ENCODE results near the gene EVI2B. TPM values are rescaled to one million over a fixed set of nuclear protein-coding genes. Genes with fewer than 3 reads are reported as not detected.
"Not testable (repeated sequence)": the region's sequence is repeated elsewhere in the genome, so short reads cannot be mapped to it uniquely, and the experiment has no call there.

The EVI2B gene
- total and polyA plus RNA-seq, 2 donors: 2.6 to 7.6 TPM

- H3K27ac ChIP-seq (ENCODE audit: low read depth): no peak overlapping the region
- no peaks in the 10 kb centered on the region for H3K4me1 ChIP-seq (ENCODE audit: insufficient read depth)
- H3K36me3 ChIP-seq (ENCODE audit: insufficient read depth): no peaks in the 10 kb centered on the region
- no peak for DNase-seq (ENCODE audit: extremely low spot score)
- no peak overlapping the region for H3K4me3 ChIP-seq (ENCODE audit: low read depth, low read length)
These were observed 41.1 kb downstream of the EVI2B start for GRCh38 chr17:31272803-31273202.

GRCh38 chr17:31272236-31272635 is 41.6 kb downstream of the EVI2B start:
- WGBS: 96% methylated on average over 1 of the region's 1 CpG
- Histone ChIP-seq H3K4me3 (ENCODE audit: low read depth, low read length) (no peak overlapping the region), H3K36me3 (ENCODE audit: insufficient read depth) (no peaks in the 10 kb centered on the region), H3K27ac (ENCODE audit: low read depth) (no peak overlapping the region), H3K4me1 (ENCODE audit: insufficient read depth) (no peaks in the 10 kb centered on the region)
- no peak for DNase-seq (ENCODE audit: extremely low spot score)

- WGBS: 20% methylated on average over 1 of the region's 1 CpG
- H3K27ac ChIP-seq (ENCODE audit: low read depth): no peak overlapping the region
- DNase-seq (ENCODE audit: extremely low spot score): no peak
These were observed 44.3 kb downstream of the EVI2B start for GRCh38 chr17:31269578-31269983.

GRCh38 chr17:31269036-31269577 is 44.7 kb downstream of the EVI2B start:
- no peak for DNase-seq (ENCODE audit: extremely low spot score)
- WGBS: 97% methylated on average over 2 of the region's 2 CpGs
- H3K27ac ChIP-seq (ENCODE audit: low read depth): no peak overlapping the region
- no peaks in the 10 kb centered on the region for H3K4me1 ChIP-seq (ENCODE audit: insufficient read depth)
- no peak overlapping the region for H3K4me3 ChIP-seq (ENCODE audit: low read depth, low read length)
- no peaks in the 10 kb centered on the region for H3K36me3 ChIP-seq (ENCODE audit: insufficient read depth)

More at GRCh38 chr17:31269578-31269983, 44.3 kb downstream of the EVI2B start:
- no peaks in the 10 kb centered on the region for H3K36me3 ChIP-seq (ENCODE audit: insufficient read depth)
- no peaks in the 10 kb centered on the region for H3K4me1 ChIP-seq (ENCODE audit: insufficient read depth)
- H3K4me3 ChIP-seq (ENCODE audit: low read depth, low read length): no peak overlapping the region

GRCh38 chr17:31266042-31266441 is 47.8 kb downstream of the EVI2B start:
- H3K4me1 ChIP-seq (ENCODE audit: insufficient read depth): no peaks in the 10 kb centered on the region
- no peak for DNase-seq (ENCODE audit: extremely low spot score)
- H3K36me3 ChIP-seq (ENCODE audit: insufficient read depth): peaks cover 1% of the 10 kb centered on the region
- no peak overlapping the region for H3K27ac ChIP-seq (ENCODE audit: low read depth)
- no peak overlapping the region for H3K4me3 ChIP-seq (ENCODE audit: low read depth, low read length)
- WGBS: 93% methylated on average over 2 of the region's 2 CpGs

- not testable (repeated sequence) for H3K36me3 ChIP-seq (ENCODE audit: insufficient read depth)
- WGBS: 98% methylated on average over 1 of the region's 1 CpG
These were observed 50.9 kb downstream of the EVI2B start for GRCh38 chr17:31262923-31263322.

GRCh38 chr17:31261601-31262000 is 52.3 kb downstream of the EVI2B start:
- Histone ChIP-seq H3K27ac (ENCODE audit: low read depth) (no peak overlapping the region), H3K4me1 (ENCODE audit: insufficient read depth) (no peaks in the 10 kb centered on the region), H3K36me3 (ENCODE audit: insufficient read depth) (peaks cover 1% of the 10 kb centered on the region), H3K4me3 (ENCODE audit: low read depth, low read length) (no peak overlapping the region)
- 68% methylated on average over 1 of the region's 1 CpG for WGBS
- DNase-seq (ENCODE audit: extremely low spot score): no peak

More at GRCh38 chr17:31262923-31263322, 50.9 kb downstream of the EVI2B start:
- DNase-seq (ENCODE audit: extremely low spot score); H3K4me3 ChIP-seq (ENCODE audit: low read depth, low read length); H3K4me1 ChIP-seq (ENCODE audit: insufficient read depth); H3K27ac ChIP-seq (ENCODE audit: low read depth): not testable (repeated sequence)

GRCh38 chr17:31260151-31260550 is 53.7 kb downstream of the EVI2B start:
- no peak overlapping the region for H3K4me3 ChIP-seq (ENCODE audit: low read depth, low read length)
- DNase-seq (ENCODE audit: extremely low spot score): no peak
- H3K4me1 ChIP-seq (ENCODE audit: insufficient read depth): no peaks in the 10 kb centered on the region
- H3K27ac ChIP-seq (ENCODE audit: low read depth): no peak overlapping the region
- H3K36me3 ChIP-seq (ENCODE audit: insufficient read depth): peaks cover 1% of the 10 kb centered on the region
- 90% methylated on average over 3 of the region's 3 CpGs for WGBS

GRCh38 chr17:31256936-31257335 is 56.9 kb downstream of the EVI2B start:
- no peak overlapping the region for H3K27ac ChIP-seq (ENCODE audit: low read depth)
- 74% methylated on average over 3 of the region's 3 CpGs for WGBS
- H3K4me3 ChIP-seq (ENCODE audit: low read depth, low read length): no peak overlapping the region
- H3K36me3 ChIP-seq (ENCODE audit: insufficient read depth): peaks cover 1% of the 10 kb centered on the region
- H3K4me1 ChIP-seq (ENCODE audit: insufficient read depth): no peaks in the 10 kb centered on the region
- DNase-seq (ENCODE audit: extremely low spot score): no peak

GRCh38 chr17:31254654-31255053 is 59.2 kb downstream of the EVI2B start:
- Histone ChIP-seq H3K27ac (ENCODE audit: low read depth) (no peak overlapping the region), H3K4me1 (ENCODE audit: insufficient read depth) (no peaks in the 10 kb centered on the region), H3K4me3 (ENCODE audit: low read depth, low read length) (no peak overlapping the region), H3K36me3 (ENCODE audit: insufficient read depth) (no peaks in the 10 kb centered on the region)
- WGBS: 88% methylated on average over 2 of the region's 2 CpGs
- DNase-seq (ENCODE audit: extremely low spot score): no peak

Other genes starting within 250 kb of the EVI2B start
- gene NF1, start 219.1 kb downstream of the EVI2B start, total RNA-seq: 135 TPM
- gene NF1, start 219.1 kb downstream of the EVI2B start, polyA plus RNA-seq: 12.2 TPM
- 1.5 TPM for gene OMG, start 16.8 kb downstream of the EVI2B start, total RNA-seq
- 0.20 TPM for gene OMG, start 16.8 kb downstream of the EVI2B start, polyA plus RNA-seq
- 6.9 TPM for gene EVI2A, start 7.6 kb upstream of the EVI2B start, total RNA-seq
- gene EVI2A, start 7.6 kb upstream of the EVI2B start, polyA plus RNA-seq: 7.8 TPM
- 4.2 TPM for gene RAB11FIP4, start 77.6 kb upstream of the EVI2B start, total RNA-seq
- gene RAB11FIP4, start 77.6 kb upstream of the EVI2B start, polyA plus RNA-seq: 1.5 TPM